Right lobe of liver (tissue), 4 donors: ENCODE data around the gene DMKN.

ENCODE experiments used
- CTCF ChIP-seq, 4 donors: fragments of 200-600 bp in 3 of 4; fragments of 450-650 bp in 1 of 4; IDR thresholded peaks; one replicate each; pipeline versions ENCODE4 v1.5.1 to v1.8.0; 2016 to 2022; ENCODE audit warnings: antibody characterized with exemption in 4 of 4, mild to moderate bottlenecking in 2 of 4
- POLR2A ChIP-seq: fragments of 450-650 bp; IDR thresholded peaks from one replicate; pipeline ENCODE4 v1.6.1; 2017; ENCODE audit warnings: antibody characterized with exemption, mild to moderate bottlenecking
- donor health status: DM: no; HTN: no; CAD: no.
- donor health status: DM: no; HTN: no; CAD: no.
- donor health status: DM: no; HTN: yes; CAD: no.

- TF ChIP-seq CTCF (IDR thresholded peaks at IDR 0.05) (peak in 1 of 4 donors; percentile 1), POLR2A (no peak)
Observed at GRCh38 chr19:35510626-35510964, 2.9 kb downstream of the DMKN start.
